HG03139 (cell line): ENCODE data around the gene OSBPL6.

Experiments used
- ATAC-seq: cut with Tn5 transposase; IDR thresholded peaks from one replicate; pipeline ENCODE4 v1.9.1; 2021; ENCODE audit not compliant: unreplicated experiment

The OSBPL6 gene

GRCh38 chr2:178237488-178238153 lies 43.3 kb downstream of the OSBPL6 start:
- no peak for ATAC-seq

- ATAC-seq, result no peak
Observed at GRCh38 chr2:178238154-178238521, 43.8 kb downstream of the OSBPL6 start.

GRCh38 chr2:178238750-178239149 lies 44.4 kb downstream of the OSBPL6 start:
- ATAC-seq, result no peak

GRCh38 chr2:178241844-178242551 lies 47.7 kb downstream of the OSBPL6 start:
- ATAC-seq, result no peak

- ATAC-seq, result no peak
Observed at GRCh38 chr2:178242552-178242883, 48.2 kb downstream of the OSBPL6 start.

- ATAC-seq, result no peak
Observed at GRCh38 chr2:178243961-178244360, 49.6 kb downstream of the OSBPL6 start.

GRCh38 chr2:178244777-178245176 lies 50.5 kb downstream of the OSBPL6 start:
- no peak for ATAC-seq

- ATAC-seq, result no peak
Observed at GRCh38 chr2:178246696-178247095, 52.4 kb downstream of the OSBPL6 start.

GRCh38 chr2:178247250-178247649 lies 52.9 kb downstream of the OSBPL6 start:
- ATAC-seq, result no peak

GRCh38 chr2:178250429-178250828 lies 56.1 kb downstream of the OSBPL6 start:
- ATAC-seq, result no peak

- ATAC-seq, result no peak
Observed at GRCh38 chr2:178251151-178251955, 57.0 kb downstream of the OSBPL6 start.

GRCh38 chr2:178256382-178257042 lies 62.2 kb downstream of the OSBPL6 start:
- ATAC-seq, result no peak

- ATAC-seq, result no peak
Observed at GRCh38 chr2:178257127-178257526, 62.8 kb downstream of the OSBPL6 start.

GRCh38 chr2:178258916-178259315 lies 64.6 kb downstream of the OSBPL6 start:
- ATAC-seq, result no peak

GRCh38 chr2:178263159-178263860 lies 69.0 kb downstream of the OSBPL6 start:
- ATAC-seq, result no peak

GRCh38 chr2:178264211-178264610 lies 69.9 kb downstream of the OSBPL6 start:
- no peak for ATAC-seq

GRCh38 chr2:178265851-178266250 lies 71.5 kb downstream of the OSBPL6 start:
- ATAC-seq, result no peak

- ATAC-seq, result no peak
Observed at GRCh38 chr2:178266445-178266844, 72.1 kb downstream of the OSBPL6 start.

GRCh38 chr2:178267660-178268059 lies 73.3 kb downstream of the OSBPL6 start:
- ATAC-seq, result no peak

- ATAC-seq, result no peak
Observed at GRCh38 chr2:178268435-178268834, 74.1 kb downstream of the OSBPL6 start.
